H9 (cell line): ENCODE data around the gene SLC16A11. TPM values are rescaled to one million over a fixed set of nuclear protein-coding genes. Genes with fewer than 3 reads are reported as not detected.

Source experiments
- DNase-seq: peaks from one replicate; pipeline ENCODE4 v3.0.0-alpha.2; 2017
- H2AFZ ChIP-seq: one replicate; pipeline ENCODE4 v1.6.1; 2013; ENCODE audit warnings: mild to moderate bottlenecking, low read length, control low read depth, moderate library complexity
- H2AK5ac ChIP-seq: 2 replicates; pipeline ENCODE4 v1.6.1; 2013; ENCODE audit warnings: low read length, control low read depth, mixed read lengths; ENCODE audit not compliant: insufficient read length
- H2BK120ac ChIP-seq: one replicate; pipeline ENCODE4 v1.6.1; 2013; ENCODE audit warnings: low read depth, mild to moderate bottlenecking, low read length, control low read depth, inconsistent platforms; ENCODE audit not compliant: poor library complexity, severe bottlenecking
- H2BK12ac ChIP-seq: 2 replicates; pipeline ENCODE4 v1.6.1; 2013; ENCODE audit warnings: low read length, control low read depth, mixed read lengths, low read depth; ENCODE audit not compliant: insufficient read length
- H2BK15ac ChIP-seq: 2 replicates; pipeline ENCODE4 v1.6.1; 2013; ENCODE audit warnings: low read depth, low read length, control low read depth
- H2BK20ac ChIP-seq: one replicate; pipeline ENCODE4 v1.6.1; 2013; ENCODE audit warnings: low read depth, mild to moderate bottlenecking, low read length, control low read depth, inconsistent platforms; ENCODE audit not compliant: poor library complexity, severe bottlenecking
- H2BK5ac ChIP-seq: 2 replicates; pipeline ENCODE4 v1.6.1; 2013; ENCODE audit warnings: low read length, control low read depth, mixed read lengths; ENCODE audit not compliant: insufficient read length
- H3K14ac ChIP-seq: 2 replicates; pipeline ENCODE4 v1.6.1; 2013; ENCODE audit warnings: low read length, control low read depth; ENCODE audit not compliant: insufficient read depth
- H3K18ac ChIP-seq: 2 replicates; pipeline ENCODE4 v1.6.1; 2013; ENCODE audit warnings: low read depth, mild to moderate bottlenecking, mixed read lengths, low read length, control low read depth; ENCODE audit not compliant: insufficient read length
- H3K23ac ChIP-seq: 2 replicates; pipeline ENCODE4 v1.6.1; 2013; ENCODE audit warnings: low read length, control low read depth, mixed read lengths, low read depth; ENCODE audit not compliant: insufficient read length
- H3K23me2 ChIP-seq: 2 replicates; pipeline ENCODE4 v1.6.1; 2013; ENCODE audit warnings: low read depth, mild to moderate bottlenecking, mixed read lengths, low read length, control low read depth; ENCODE audit not compliant: insufficient read length, poor library complexity, severe bottlenecking
- H3K27ac ChIP-seq: 2 replicates; pipeline ENCODE4 v1.5.1; 2013; ENCODE audit warnings: low read length, control low read depth, mixed read lengths, low read depth; ENCODE audit not compliant: insufficient read length
- H3K27me3 ChIP-seq: 2 replicates; pipeline ENCODE4 v1.6.1; 2013; ENCODE audit warnings: low read length, control low read depth, inconsistent platforms; ENCODE audit not compliant: insufficient read depth
- H3K4ac ChIP-seq: 2 replicates; pipeline ENCODE4 v1.6.1; 2013; ENCODE audit warnings: low read depth, mild to moderate bottlenecking, control low read depth, inconsistent platforms, low read length, moderate library complexity
- H3K4me1 ChIP-seq: 2 replicates; pipeline ENCODE4 v1.6.1; 2013; ENCODE audit warnings: low read length, control low read depth, inconsistent platforms; ENCODE audit not compliant: insufficient read depth
- H3K4me2 ChIP-seq: 2 replicates; pipeline ENCODE4 v1.6.1; 2013; ENCODE audit warnings: low read length, control low read depth, mixed read lengths; ENCODE audit not compliant: insufficient read length, insufficient read depth
- H3K56ac ChIP-seq: 2 replicates; pipeline ENCODE4 v1.6.1; 2013; ENCODE audit warnings: low read depth, mild to moderate bottlenecking, mixed read lengths, low read length, control low read depth; ENCODE audit not compliant: insufficient read length
- H3K79me1 ChIP-seq: 2 replicates; pipeline ENCODE4 v1.6.1; 2013; ENCODE audit warnings: low read depth, mild to moderate bottlenecking, moderate library complexity, low read length, control low read depth, inconsistent platforms; ENCODE audit not compliant: insufficient read depth, poor library complexity, severe bottlenecking
- H3K79me2 ChIP-seq: 2 replicates; pipeline ENCODE4 v1.6.1; 2013; ENCODE audit warnings: low read length, control low read depth, inconsistent platforms; ENCODE audit not compliant: insufficient read depth
- H3K9ac ChIP-seq: 2 replicates; pipeline ENCODE4 v1.6.1; 2013; ENCODE audit warnings: low read length, control low read depth, mixed read lengths; ENCODE audit not compliant: insufficient read length; ENCODE audit errors: extremely low read depth
- H3K9me3 ChIP-seq: one replicate; pipeline ENCODE4 v1.6.1; 2013; ENCODE audit warnings: low read depth, low read length, inconsistent platforms; ENCODE audit not compliant: control insufficient read depth
- H3T11ph ChIP-seq: one replicate; pipeline ENCODE4 v1.6.1; 2013; ENCODE audit warnings: mild to moderate bottlenecking, low read length, control low read depth, inconsistent platforms
- H4K20me1 ChIP-seq: one replicate; pipeline ENCODE4 v1.6.1; 2013; ENCODE audit not compliant: control insufficient read depth, insufficient read length, insufficient read depth
- H4K5ac ChIP-seq: 2 replicates; pipeline ENCODE4 v1.6.1; 2013; ENCODE audit warnings: low read depth, mild to moderate bottlenecking, mixed read lengths, low read length, control low read depth; ENCODE audit not compliant: insufficient read length
- H4K8ac ChIP-seq: replicated peaks from 2 replicates; pipeline ENCODE4 v1.6.1; 2013; ENCODE audit warnings: low read length, control low read depth, mixed read lengths, low read depth; ENCODE audit not compliant: insufficient read length
- H4K91ac ChIP-seq: 2 replicates; pipeline ENCODE4 v1.6.1; 2013; ENCODE audit warnings: low read depth, mild to moderate bottlenecking, moderate library complexity, mixed read lengths, low read length, control low read depth; ENCODE audit not compliant: insufficient read length
- H3K27ac Mint-ChIP-seq, 3 experiments: 2 replicates in 2 of 3; 3 replicates in 1 of 3; pipeline ENCODE4 v1.8.0; 2020 to 2021; ENCODE audit warnings: mixed read lengths in 3 of 3, mild to moderate bottlenecking in 1 of 3, moderate library complexity in 1 of 3
- H3K27me3 Mint-ChIP-seq: 2 replicates; pipeline ENCODE4 v1.8.0; 2021; ENCODE audit warnings: low read depth, mild to moderate bottlenecking, moderate library complexity, mixed read lengths
- H3K36me3 Mint-ChIP-seq, 3 experiments: 2 replicates in 2 of 3; 3 replicates in 1 of 3; pipeline ENCODE4 v1.8.0; 2020 to 2021; ENCODE audit warnings: low read depth in 3 of 3, mixed read lengths in 3 of 3; ENCODE audit not compliant: insufficient read depth in 1 of 3
- H3K4me1 Mint-ChIP-seq, 2 experiments: 2 replicates each; pipeline ENCODE4 v1.8.0; 2020; ENCODE audit warnings: mixed read lengths in 2 of 2
- H3K4me3 Mint-ChIP-seq, 2 experiments: 2 replicates in 1 of 2; 3 replicates in 1 of 2; pipeline ENCODE4 v1.8.0; 2020 to 2021; ENCODE audit warnings: mild to moderate bottlenecking in 2 of 2, mixed read lengths in 2 of 2, moderate library complexity in 1 of 2
- H3K9me3 Mint-ChIP-seq, 2 experiments: 2 replicates in 1 of 2; 3 replicates in 1 of 2; pipeline ENCODE4 v1.8.0; 2020; ENCODE audit warnings: mild to moderate bottlenecking in 2 of 2, mixed read lengths in 2 of 2, moderate library complexity in 1 of 2
- CTCF ChIP-seq: fragments of 200-600 bp; sonication (generic); conservative IDR thresholded peaks from 3 replicates; pipeline ENCODE4 v1.8.0; 2021; ENCODE audit warnings: antibody characterized with exemption, mild to moderate bottlenecking
- WGBS: extraction: QIAGEN DNeasy Blood & Tissue Kit; methylation state at CpG from one replicate; pipeline ENCODE4 v1.1.7; 2013; ENCODE audit warnings: missing lambda C conversion rate, low lambda C conversion rate, mixed read lengths; ENCODE audit not compliant: insufficient read length; ENCODE audit errors: extremely low coverage; 5-methylcytosine and 5-hydroxymethylcytosine counted together
- total RNA-seq: library from RNA; stranded (reverse); gene quantifications from 2 replicates; pipeline ENCODE4 v1.2.1, GENCODE V29; 2021

The SLC16A11 gene
- total RNA-seq, 1 experiment from 2014 or later: 0.13 TPM

- no peak overlapping the region for H2AK5ac ChIP-seq
- no peaks in the 10 kb centered on the region for H3K27me3 ChIP-seq
- no peak overlapping the region for H3K4ac ChIP-seq
- H2AFZ ChIP-seq: peak overlapping the region; percentile 5
- no peak overlapping the region for H3K14ac ChIP-seq
- no peaks in the 10 kb centered on the region for H3K4me1 ChIP-seq
- TF ChIP-seq CTCF: no peak
- WGBS: no CpG with 5 or more reads among the region's 6 CpGs
- no peak overlapping the region for H3K27ac ChIP-seq
- no peak overlapping the region for H4K91ac ChIP-seq
- H4K20me1 ChIP-seq: no peaks in the 10 kb centered on the region
- H3T11ph ChIP-seq: no peak overlapping the region
- peaks cover 13% of the 10 kb centered on the region for H3K23me2 ChIP-seq
- peaks cover 21 to 35% of the 10 kb centered on the region in 2 experiments for H3K4me1 Mint-ChIP-seq
- no peak overlapping the region for H2BK120ac ChIP-seq
- H4K8ac ChIP-seq: no peak overlapping the region
- H3K56ac ChIP-seq: no peak overlapping the region
- H4K5ac ChIP-seq: no peak overlapping the region
- H3K9ac ChIP-seq: peak overlapping the region; percentile 77
- H3K18ac ChIP-seq: no peak overlapping the region
- H3K9me3 ChIP-seq: no peaks in the 10 kb centered on the region
- H3K27ac Mint-ChIP-seq: peak overlapping the region; percentile 100
- peak overlapping the region; percentile 93 to 97 for H3K4me3 Mint-ChIP-seq
- peak overlapping the region; percentile 70 for H3K4me2 ChIP-seq
- no peak overlapping the region for H2BK12ac ChIP-seq
- H3K27me3 Mint-ChIP-seq: no peaks in the 10 kb centered on the region; the same call in 1 of the 2 replicates
- H2BK5ac ChIP-seq: no peak overlapping the region
- no peak overlapping the region for H3K23ac ChIP-seq
- H2BK15ac ChIP-seq: no peak overlapping the region
- H3K9me3 Mint-ChIP-seq: no peaks in the 10 kb centered on the region
- no peaks in the 10 kb centered on the region; the same call in 1 of the 2 replicates for H3K79me2 ChIP-seq
- H3K36me3 Mint-ChIP-seq: peaks cover 7 to 17% (median 8%) of the 10 kb centered on the region in 3 experiments; a peak in 6 of 7 replicates
- no peak for DNase-seq
- H3K79me1 ChIP-seq: peaks cover 11% of the 10 kb centered on the region
- no peak overlapping the region for H2BK20ac ChIP-seq
Measured at GRCh38 chr17:7011942-7012254, 32.0 kb downstream of the SLC16A11 start.
